GM12878 (cell line): ENCODE data around the gene COL19A1.

Source experiments
- CTCF ChIP-seq, 3 experiments: IDR thresholded peaks in 2 of 3; conservative IDR thresholded peaks in 1 of 3; 2 replicates each; pipeline ENCODE4 v1.5.1; 2011; ENCODE audit warnings: low read depth in 3 of 3, low read length in 3 of 3, mild to moderate bottlenecking in 3 of 3, control low read depth in 2 of 3, moderate library complexity in 2 of 3, inconsistent platforms in 1 of 3, mixed read lengths in 1 of 3; ENCODE audit not compliant: control insufficient read depth in 2 of 3, insufficient read depth in 1 of 3; ENCODE audit errors: extremely low read depth in 1 of 3
- FOXK2 ChIP-seq: fragments of 450-650 bp; IDR thresholded peaks from 2 replicates; pipeline ENCODE4 v1.6.1; 2017; ENCODE audit warnings: mild to moderate bottlenecking, moderate library complexity
- JUND ChIP-seq: IDR thresholded peaks from 2 replicates; pipeline ENCODE4 v1.6.1; 2012; ENCODE audit warnings: low read depth, mild to moderate bottlenecking, low read length, improper control_type of control experiment, moderate library complexity
- MYC ChIP-seq: IDR thresholded peaks from 2 replicates; pipeline ENCODE4 v1.6.1; 2011; ENCODE audit warnings: mild to moderate bottlenecking, low read length, moderate library complexity, inconsistent platforms; ENCODE audit not compliant: insufficient read depth, insufficient replicate concordance, insufficient read length, severe bottlenecking
- NFYB ChIP-seq: IDR thresholded peaks from 2 replicates; pipeline ENCODE4 v1.6.1; 2011; ENCODE audit warnings: low read depth, mild to moderate bottlenecking, low read length, improper control_type of control experiment, moderate library complexity; ENCODE audit not compliant: insufficient read depth
- NR2C2 ChIP-seq: IDR thresholded peaks from 2 replicates; pipeline ENCODE4 v1.6.1; 2011; ENCODE audit warnings: borderline replicate concordance, low read depth; ENCODE audit not compliant: control insufficient read depth, insufficient read length
- POLR2A ChIP-seq: IDR thresholded peaks from 2 replicates; pipeline ENCODE4 v1.6.1; 2011; ENCODE audit warnings: low read depth, mild to moderate bottlenecking, low read length
- POLR2AphosphoS5 ChIP-seq: IDR thresholded peaks from 2 replicates; pipeline ENCODE4 v1.6.1; 2011; ENCODE audit warnings: mild to moderate bottlenecking, low read length, inconsistent platforms
- RAD21 ChIP-seq: IDR thresholded peaks from 2 replicates; pipeline ENCODE4 v1.6.1; 2011; ENCODE audit warnings: mild to moderate bottlenecking, low read depth, low read length, moderate library complexity; ENCODE audit not compliant: insufficient read depth
- SIN3A ChIP-seq: IDR thresholded peaks from 2 replicates; pipeline ENCODE4 v1.6.1; 2012; ENCODE audit warnings: low read depth, low read length, improper control_type of control experiment
- YY1 ChIP-seq: IDR thresholded peaks from 2 replicates; pipeline ENCODE4 v1.6.1; 2011; ENCODE audit warnings: low read depth, mild to moderate bottlenecking, low read length

- no peak for TF ChIP-seq JUND
- TF ChIP-seq CTCF (IDR thresholded peaks at IDR 0.05 in 2 of 3, conservative IDR thresholded peaks at IDR 0.05 in 1 of 3; ENCODE audit: control insufficient read depth in 2 of 3, extremely low read depth in 1 of 3, insufficient read depth in 1 of 3, low read depth in 3 of 3, low read length in 3 of 3): no peak
- TF ChIP-seq SIN3A: no peak
- no peak for TF ChIP-seq POLR2A
- no peak for TF ChIP-seq NFYB
- no peak for TF ChIP-seq MYC
- TF ChIP-seq POLR2AphosphoS5: no peak
- TF ChIP-seq RAD21: no peak
- no peak for TF ChIP-seq FOXK2
- TF ChIP-seq YY1: no peak
- TF ChIP-seq NR2C2: no peak
Measured at GRCh38 chr6:70253923-70254322, 387.6 kb downstream of the COL19A1 start.
